ENCODE data around the gene ANKS3.

The ANKS3 gene

DNA sequence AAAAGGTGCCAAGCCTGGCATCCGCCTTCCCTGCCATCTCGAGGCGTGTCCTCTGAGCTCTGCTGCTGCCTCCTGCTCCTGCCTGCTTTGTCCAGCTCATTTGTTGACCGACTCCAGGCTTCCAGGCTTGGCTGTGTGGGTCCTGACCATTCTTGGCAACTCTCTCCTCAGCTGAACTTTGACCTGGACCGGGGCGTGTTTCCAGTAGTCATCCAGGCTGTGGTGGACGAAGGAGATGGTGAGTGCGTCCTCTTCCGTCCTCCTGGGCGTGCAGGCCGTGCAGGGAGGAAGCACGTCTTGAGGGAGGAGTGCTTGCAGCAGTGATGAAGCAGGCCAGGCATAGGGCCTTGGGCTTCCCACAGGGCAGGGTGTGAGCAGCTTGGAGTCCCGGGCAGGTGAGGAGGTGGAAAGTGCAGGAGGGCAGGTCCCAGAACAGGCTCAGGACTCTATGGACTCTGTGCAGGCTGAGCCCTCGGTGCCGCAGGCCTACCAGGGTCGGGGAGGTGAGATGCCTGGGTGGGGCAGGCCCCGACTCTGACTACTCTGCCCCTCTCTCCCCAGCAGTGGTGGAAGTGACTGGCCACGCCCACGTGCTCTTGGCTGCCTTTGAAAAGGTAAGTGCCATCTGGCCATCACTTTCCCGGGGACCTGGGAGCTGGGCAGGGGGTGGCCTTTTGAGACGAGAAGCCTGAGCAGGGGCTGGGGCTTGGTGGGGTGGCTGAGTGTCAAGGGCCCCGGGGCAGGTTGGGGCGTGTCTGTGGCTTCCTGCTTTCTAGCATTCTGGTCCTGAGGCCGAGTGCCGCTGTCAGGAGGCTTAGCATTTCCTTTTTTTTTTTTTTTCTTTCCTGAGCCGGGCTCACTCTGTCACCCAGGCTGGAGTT is 69.3 kb downstream of the ANKS3 start:
- DNase-seq, result peak; percentile 55

DNA sequence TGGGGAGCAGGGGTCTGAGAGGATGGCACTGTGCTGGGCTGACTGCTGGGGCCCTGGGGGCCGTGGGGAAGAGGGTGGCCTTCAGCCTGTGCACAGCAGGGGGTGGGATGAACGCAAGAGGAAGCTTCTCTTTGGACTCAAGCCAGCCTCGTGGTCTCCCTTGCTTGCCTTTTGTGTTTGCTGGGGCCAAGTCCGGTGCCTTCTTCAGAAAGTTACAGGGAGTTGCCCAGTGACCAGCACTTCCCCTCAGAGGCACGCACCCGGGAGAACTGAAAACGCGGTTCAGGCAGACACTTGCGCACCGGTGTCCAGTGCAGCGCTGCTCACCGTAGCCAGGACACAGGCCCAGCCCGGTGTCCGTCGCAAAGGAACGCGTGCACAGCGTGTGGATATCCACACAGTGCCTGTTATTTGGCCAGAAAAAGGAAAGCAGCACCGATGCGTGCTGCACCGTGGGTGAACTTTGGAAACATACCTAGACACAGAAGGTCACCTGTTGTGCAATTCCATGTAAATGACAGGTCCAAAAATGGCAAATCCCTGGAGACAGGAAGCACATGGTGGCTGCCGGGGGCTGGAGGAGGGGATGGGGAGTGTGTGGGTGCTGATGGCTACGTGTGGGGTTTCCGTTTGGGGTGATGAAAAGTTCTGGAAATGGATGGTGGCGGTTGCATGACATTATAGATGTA is 70.2 kb downstream of the ANKS3 start:
- DNase-seq, result no peak

DNA sequence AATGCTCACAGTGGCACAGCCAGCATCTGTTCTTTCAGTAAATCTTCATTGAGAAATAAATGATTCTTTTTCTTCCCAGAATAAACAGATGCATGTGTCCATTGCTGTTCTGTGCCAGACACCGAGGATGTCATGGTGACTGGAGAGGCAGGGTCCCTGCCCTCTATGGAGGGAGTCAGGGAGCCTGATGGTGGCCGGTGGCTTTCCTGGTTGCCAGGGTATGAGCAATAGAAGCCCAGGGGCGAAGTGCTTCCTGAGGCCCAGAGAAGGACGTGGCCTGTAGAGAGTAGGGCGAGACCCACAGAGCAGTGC is 70.7 kb downstream of the ANKS3 start:
- DNase-seq, result no peak

DNA sequence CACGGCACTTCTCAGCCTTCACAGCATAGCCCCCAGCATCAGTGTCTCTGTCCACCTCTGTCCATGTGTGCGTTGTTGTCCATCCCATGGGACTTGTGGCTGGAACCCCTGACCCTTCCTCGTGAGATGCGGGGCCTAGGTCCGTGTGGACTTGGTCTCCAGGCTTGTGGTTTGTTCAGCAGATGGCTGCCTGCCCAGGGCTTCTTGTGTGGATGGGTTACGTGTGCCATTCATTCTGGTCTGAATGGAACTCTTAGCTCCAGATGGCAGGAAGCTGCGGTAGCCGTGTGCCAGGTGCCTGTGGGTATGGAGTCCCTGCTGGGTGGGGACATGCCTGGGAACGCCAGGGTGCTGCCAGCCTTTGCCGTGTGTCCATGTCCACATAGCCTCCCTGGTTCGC is 72.4 kb downstream of the ANKS3 start:
- no peak for DNase-seq

DNA sequence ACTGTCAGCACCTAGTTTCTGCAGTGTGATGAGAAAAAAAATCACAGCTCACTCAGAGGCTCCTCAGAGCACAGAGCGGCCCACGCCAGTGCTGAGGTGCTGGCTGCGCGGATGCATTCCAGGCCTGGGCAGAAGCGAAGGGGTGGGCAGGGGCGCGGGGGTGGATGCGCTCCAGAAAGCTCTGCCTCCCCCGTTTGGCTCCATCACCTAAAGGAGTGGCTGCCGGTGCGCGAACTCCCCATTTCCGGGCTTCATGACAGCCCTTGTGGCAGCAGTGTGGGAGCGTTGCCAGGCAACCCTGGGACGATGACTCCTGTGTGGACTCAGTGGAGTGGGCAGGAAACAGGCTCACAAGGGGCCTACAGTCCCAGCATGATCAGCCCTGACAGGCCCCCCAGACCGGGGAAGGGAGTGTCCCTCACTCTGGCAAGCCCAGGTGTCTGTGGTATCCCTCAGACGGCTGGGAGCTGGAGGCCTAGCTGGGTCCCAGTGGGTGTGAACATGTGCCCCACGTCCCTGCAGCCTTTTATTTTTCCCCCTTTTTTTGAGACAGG is 73.5 kb downstream of the ANKS3 start:
- peak; percentile 72 for DNase-seq

DNA sequence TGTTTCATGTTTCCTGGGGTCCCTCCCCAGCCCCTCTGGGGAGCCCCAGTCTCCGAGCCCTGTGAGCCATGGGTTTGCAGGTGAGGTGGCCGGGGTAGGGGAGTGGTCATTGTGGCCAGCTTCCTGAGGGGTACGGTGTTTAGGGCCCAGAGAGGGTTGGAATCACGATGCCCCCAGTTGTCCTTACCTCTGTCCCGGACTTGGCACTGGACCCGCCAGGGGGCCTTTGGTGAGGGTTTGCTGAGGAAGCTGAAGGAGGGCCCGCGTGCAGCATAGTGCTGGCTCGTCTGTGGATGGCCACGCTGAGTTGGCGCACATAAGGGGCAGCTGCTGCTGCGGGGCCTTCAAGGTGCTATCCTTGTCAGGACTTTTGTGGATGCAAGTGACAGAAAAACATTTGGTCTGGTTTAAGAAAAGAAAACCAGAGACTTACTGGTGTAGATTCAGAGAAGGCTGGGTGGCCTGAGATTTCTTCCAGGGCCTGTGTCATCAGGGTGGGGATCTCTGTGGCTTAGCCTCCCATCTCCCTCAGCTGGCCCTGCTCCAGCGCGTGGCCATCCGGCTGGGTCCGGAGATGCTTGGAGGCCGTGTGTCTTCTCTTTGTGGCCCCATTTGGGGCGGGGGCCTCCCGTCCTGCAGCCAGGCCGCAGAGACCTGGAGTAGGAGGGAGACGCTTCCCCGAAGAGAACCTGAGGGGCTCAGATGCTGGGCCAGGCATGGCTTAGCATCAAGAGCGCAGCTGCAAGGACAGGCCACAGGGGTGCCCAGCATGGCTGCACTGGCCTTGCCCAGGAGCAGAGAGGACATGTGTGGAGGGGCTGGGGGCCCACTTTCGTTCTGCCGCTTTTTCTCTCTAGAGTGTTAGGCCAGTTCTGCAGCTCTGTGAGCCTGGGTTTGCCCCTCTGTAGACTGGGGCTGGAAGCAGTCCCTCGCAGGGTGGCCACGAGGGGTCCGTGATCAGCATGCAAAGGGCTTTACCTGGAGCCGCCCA is 74.4 kb downstream of the ANKS3 start:
- no peak for DNase-seq

DNA sequence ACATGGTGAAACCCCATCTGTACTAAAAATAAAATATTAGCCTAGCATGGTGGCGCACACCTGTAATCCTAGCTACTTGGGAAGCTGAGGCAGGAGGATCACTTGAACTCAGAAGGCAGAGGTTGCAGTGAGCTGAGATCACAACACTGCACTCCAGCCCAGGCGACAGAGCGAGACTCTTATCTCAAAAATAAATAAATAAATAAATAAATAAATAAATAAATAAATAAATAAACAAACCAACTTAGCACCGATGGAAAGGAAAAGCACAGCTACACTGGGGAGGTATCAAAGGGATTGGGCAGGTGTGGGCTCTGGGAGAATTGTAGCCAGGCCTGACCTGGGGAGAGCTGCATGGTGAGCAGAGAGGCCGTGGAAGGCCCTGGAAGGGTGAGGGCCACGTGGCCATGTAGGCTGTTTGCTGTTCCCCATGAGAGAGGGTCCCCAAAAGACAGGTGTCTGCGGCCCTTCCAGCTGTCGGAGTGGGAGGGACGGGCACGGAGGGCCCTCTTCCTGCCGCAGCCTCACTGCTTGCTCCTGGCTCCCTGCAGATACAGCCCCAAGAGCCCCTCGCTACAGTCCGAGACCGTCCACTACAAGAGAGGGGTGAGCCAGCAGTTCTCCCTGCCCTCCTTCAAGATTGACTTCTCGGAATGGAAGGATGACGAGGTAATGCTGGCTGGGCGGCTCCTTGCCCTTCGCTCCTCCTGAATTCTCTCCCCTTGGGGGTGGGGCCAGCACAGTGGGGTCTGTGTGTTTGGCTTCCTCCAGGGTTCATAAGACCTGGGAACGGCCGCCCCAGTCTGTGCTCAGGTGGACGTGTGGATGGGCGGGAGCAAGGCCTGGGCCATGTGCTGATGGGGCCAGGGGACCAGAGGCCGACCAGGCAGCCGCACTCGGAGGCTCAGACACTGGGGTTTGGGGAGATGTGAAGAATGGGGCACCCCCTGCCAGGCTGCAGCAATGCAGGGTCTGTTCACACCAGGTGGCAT is 77.1 kb downstream of the ANKS3 start:
- DNase-seq, result no peak

DNA sequence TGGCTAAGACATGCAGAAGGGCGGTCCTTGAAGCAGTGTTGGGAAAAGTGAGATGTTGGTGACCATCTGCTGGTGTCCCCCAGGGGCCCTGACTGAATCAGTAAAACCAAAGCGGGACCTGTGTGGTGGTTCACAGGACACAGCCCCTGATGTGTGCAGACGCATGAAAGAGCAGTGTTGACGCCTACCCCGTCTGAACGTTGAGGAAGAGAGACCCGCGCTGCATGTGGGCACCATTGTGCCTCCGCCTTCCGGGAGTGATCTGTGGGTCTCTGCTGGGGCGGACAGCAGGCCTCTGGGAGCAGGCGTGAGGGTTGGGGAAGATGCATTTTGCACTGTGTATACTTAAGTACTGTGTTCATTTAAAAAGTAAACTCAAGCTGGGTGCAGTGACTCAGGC is 77.8 kb downstream of the ANKS3 start:
- DNase-seq, result no peak

DNA sequence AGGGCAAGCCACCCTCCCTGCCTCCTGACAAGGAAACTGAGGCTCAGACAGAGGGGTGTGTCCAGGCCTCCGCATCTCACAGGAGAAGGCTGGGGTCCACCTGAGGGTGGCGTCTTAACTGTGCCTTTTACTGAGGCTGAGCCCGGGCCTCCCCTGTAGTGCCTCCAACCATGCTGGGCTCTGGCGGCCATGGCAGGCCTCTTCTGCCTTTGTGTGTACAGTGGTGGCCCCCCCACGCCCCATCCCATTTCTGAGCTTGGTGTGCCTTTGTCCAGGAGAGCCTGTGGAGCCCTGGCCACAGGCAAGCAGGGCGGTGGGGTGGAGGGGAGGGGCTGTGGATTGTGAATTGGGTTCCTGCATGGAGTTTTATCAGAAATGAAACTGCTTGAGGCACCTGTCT is 78.3 kb downstream of the ANKS3 start:
- no peak for DNase-seq

DNA sequence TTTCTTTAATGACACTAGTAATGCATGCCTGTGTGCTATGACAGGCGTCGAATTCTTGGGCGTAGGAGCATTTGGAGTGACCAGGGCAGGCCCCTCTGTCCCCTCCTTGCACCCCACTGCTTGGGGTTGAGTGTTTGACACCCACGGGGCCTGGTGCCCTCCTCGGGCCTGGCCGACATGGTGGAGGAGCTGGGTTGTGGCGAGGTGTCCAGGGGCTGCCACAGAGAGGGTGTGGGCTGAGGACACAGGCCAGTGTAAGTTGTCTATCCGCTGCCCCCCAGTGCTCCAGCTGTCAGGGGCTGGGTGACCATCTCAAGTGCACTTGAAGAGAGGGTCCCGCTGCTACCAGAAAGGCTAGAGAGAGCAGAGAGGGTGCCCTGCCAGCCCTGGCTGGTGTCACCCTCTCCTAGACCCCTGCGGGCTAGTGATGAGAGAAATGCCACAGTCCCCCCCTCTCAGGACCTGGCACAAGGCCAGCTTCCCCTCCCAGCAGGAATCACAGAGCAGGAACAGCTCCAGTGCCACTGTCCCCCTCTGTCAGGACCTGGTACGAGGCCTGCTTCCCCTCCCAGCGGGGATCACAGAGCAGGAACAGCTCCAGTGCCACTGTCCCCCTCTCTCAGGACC is 79.0 kb downstream of the ANKS3 start:
- DNase-seq, result no peak

DNA sequence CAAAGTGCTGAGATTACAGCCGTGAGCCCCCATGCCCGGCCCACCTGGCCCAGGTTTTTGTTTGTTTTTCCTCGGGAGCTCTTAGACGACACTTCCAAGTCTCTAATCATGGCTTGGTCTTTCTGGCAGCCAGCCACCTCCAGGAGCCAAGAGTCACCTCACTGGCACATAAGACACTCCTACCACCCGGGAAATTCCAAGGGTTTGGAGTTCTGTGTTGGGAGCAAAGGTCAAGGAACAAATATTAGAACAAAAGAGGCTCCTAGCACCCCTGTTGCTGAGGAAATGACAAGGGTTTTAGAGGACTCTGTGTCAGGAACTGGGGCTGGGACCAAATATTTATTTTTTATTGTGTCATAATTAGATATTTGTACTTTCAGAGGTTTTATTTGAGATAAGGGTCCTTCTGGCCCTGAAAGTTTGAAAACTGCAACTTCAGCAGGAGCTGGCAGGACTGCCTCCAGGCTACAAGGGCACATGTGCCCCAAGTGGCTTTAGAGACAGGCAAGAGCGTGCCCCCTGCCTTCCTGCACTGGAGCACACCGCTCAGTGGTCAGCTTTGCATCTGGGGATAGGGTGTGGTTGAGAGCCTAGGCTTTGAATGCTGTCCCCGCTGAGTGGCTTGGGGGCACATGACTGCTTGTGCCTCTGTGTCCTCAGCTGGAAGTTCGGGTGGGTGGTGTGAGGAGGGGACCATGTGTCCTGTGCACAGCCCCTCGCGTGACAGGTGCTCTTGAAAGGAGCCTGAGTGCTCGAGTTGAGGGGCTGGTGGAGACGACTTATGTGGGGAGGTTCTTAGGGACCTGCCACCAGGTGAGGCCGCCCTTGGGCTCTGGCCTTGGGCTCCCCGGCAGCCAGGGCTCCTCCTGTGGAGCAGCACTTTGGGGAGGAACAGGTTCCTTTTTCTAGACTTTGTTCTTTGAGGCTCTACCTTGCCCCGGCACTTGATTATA is 79.8 kb downstream of the ANKS3 start:
- no peak for DNase-seq

DNA sequence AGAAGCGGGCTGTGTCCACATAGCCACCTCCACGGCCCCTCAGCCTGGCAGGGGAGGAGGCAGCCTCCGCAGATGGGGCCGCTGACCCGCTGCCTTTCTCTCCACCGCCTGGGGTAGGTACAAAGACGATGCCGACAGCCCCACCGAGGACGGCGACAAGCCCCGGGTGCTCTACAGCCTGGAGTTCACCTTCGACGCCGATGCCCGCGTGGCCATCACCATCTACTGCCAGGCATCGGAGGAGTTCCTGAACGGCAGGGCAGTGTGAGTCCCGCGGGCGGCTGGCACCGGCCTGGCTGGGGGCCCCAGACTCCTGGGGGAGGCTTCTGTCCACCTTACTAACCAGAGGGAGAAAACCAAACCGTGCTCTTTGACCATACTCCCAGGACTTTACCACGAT is 81.5 kb downstream of the ANKS3 start:
- no peak for DNase-seq

DNA sequence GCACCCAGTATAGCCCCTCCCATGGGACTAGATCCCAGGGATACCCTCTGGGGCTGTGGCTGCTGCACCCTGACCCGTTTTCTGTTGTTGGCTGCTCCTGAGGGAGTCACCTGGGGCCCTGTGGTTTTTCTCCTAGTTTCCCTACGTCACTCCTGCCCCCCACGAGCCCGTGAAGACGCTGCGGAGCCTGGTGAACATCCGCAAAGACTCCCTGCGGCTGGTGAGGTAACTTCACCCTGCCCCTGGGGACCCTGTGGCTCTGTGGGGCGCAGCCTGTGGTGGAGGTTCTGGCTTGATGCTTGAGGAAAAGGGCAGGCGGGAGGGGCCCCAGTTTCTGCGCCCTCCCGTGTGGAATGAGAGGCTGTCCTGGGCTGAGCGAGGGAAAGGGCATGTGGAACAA is 82.2 kb downstream of the ANKS3 start:
- DNase-seq, result no peak

DNA sequence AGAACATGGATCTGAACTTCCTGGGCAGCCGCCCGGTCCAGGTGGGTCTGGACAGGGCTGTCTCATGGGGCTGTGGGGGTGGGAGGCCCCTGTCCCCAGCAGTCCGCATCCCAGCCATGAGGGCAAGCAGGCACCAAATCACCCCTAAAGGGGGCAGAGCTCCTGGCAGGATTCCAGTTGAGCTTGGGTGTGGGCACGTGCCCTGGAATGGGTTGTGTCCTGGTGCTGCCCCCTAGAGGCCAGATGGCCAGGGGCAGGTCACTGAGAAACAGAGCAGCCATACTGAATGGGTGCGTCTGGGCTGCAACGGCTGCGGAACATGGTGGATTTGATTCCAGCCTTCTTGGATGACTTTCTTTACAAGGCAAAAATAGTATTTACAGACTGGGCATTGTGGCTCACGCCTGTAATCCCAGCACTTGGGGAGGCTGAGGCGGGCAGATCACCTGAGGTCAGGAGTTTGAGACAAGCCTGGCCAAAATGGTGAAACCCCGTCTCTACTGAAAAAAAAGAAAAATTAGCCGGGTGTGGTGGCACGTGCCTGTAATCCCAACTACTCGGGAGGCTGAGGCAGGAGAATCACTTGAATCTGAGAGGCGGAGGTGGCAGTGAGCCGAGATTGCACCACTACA is 83.5 kb downstream of the ANKS3 start:
- peak; percentile 64 for DNase-seq

DNA sequence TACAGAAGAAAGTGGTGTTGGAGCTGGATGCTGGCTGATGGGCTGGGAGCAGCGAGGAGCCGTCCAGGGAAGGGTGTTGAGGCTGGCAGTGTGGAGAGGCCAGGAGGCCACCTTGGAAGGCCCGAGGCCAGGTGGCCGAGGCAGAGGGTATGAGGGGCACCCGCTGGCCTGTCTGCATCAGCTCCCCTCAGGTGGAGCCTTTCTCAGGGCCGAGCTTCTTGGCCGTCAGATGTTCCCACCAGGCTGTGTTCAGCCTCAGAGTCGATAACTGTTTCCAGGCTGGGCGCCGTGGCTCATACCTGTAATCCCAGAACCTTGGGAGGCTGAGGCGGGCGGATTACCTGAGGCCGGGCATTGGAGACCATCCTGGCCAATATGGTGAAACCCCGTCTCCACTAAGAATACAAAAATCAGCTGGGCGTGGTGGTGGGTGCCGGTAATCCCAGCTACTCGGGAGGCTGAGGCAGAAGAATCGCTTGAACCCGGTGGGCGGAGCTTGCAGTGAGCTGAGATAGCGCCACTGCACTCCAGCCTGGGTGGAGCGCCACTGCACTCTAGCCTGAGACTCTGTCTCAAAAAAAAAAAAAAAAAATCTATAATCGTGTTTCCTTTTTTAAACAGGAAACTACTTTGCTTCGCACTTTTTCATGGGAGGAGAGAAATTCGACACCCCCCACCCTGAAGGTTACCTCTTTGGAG is 84.2 kb downstream of the ANKS3 start:
- DNase-seq, result no peak

DNA sequence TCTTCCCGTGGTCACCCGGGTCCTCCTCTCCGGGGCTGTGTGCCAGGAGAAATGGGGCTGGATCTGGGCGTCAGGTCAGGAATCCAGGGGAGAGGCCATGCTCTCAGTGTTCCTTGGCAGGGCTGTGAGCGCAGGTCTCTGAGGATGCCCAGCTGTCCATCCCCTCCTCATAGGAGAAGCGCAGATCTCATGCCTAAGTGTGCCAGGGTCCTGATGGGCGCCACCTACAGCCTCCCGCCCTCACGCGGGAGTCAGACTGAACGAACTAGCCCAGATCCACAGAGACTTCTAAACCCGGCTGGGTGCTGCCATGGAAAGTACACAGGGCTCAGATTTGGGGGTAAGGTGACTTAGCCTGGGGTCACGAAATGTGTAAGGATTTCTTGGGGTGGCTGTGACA is 85.2 kb downstream of the ANKS3 start:
- no peak for DNase-seq

DNA sequence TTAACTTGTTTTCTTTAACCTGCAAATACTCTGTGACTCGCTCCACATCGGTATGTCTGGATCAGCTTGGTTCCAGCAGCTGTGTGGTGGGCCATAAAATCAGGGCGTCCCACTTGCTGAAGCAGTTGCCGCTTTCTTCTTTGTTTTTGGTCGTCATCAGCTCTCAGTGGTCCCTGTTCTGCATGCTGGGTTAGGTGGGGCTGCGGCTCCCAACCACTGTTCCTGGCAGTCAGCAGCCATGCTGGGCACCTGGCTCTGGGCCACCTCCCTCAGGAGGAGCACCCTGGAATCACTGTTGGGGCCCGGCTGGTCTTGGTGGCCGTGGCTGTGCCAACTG is 86.5 kb downstream of the ANKS3 start:
- DNase-seq, result no peak

DNA sequence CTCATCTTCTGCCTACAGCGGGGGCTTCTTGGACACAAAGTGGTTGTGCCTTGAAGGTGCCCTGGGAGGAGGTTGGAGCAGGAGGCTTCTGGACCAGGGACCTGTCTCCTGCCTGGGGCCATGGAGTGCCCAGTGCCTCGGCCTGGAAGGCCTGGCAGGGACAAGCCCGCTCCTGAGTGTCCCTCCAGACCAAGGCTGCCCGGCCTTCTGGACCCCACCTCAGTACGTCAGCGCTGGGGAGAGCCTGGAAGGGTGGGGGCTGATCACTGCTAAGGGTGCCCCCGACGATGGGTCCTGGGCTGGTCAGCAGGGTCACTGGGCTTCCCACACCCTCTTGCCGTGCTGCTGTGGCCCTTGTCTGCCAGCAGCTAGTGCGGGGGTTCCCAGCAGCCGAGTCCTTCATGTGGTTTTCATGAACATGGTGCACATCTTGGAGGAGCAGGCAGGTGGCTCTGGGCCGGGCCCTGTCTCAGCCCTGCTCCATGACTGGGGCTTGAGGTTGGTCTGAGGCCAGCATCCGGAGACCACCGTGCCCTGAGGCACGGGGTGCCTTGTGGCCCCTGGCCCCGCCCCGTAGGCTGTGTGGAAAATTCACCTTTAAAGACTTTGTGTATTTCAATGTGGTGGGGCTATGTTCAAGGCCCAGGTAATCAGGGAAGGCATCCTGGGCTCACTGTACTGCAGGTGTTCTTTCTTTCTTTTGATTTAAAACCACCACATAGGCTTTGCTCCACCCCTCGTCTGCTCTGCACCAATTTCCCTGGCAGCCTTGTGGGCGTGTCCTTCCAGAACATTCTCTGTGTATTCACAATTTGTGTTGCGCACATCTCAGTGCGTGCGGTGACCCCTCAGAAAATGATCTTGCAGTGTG is 87.1 kb downstream of the ANKS3 start:
- no peak for DNase-seq

Data from activated gamma-delta T cell treated with Interleukin-2 at 50 U/mL for 16 hours (primary cell).